ENCODE measurements around the gene BNIP3.

BNIP3 gene

GRCh38 chr10:131998050-131998844 lies 16.5 kb upstream of the BNIP3 start:
- TF ChIP-seq ZNF565 (CRISPR knock-in tag; conservative IDR thresholded peaks at IDR 0.05; ENCODE audit: low read depth), result no peak
- TF ChIP-seq RARB (CRISPR knock-in tag; IDR thresholded peaks at IDR 0.05), result no peak
- TF ChIP-seq ZNF8 (CRISPR knock-in tag; IDR thresholded peaks at IDR 0.05), result no peak
- TF ChIP-seq CREB5 (CRISPR knock-in tag; IDR thresholded peaks at IDR 0.05; ENCODE audit: low read depth), result no peak
- TF ChIP-seq PPARA (CRISPR knock-in tag; IDR thresholded peaks at IDR 0.05; ENCODE audit: borderline replicate concordance), result no peak
- TF ChIP-seq ESRRG (CRISPR knock-in tag; IDR thresholded peaks at IDR 0.05), result no peak
- no peak for TF ChIP-seq ZFP30 (CRISPR knock-in tag; IDR thresholded peaks at IDR 0.05)
- TF ChIP-seq TOX (CRISPR knock-in tag; IDR thresholded peaks at IDR 0.05; ENCODE audit: borderline replicate concordance), result no peak
- TF ChIP-seq PATZ1 (CRISPR knock-in tag; IDR thresholded peaks at IDR 0.05; ENCODE audit: borderline replicate concordance), result no peak
- TF ChIP-seq ZNF70 (CRISPR knock-in tag; IDR thresholded peaks at IDR 0.05), result no peak
- TF ChIP-seq SNAI2 (CRISPR knock-in tag; IDR thresholded peaks at IDR 0.05), result no peak
- no peak for TF ChIP-seq TSHZ2 (CRISPR knock-in tag; IDR thresholded peaks at IDR 0.05)
- TF ChIP-seq BACH2 (CRISPR knock-in tag; IDR thresholded peaks at IDR 0.05; ENCODE audit: borderline replicate concordance), result no peak
- TF ChIP-seq ISL1 (CRISPR knock-in tag; IDR thresholded peaks at IDR 0.05), result no peak
- TF ChIP-seq ZC3H10 (CRISPR knock-in tag; IDR thresholded peaks at IDR 0.05), result no peak
- TF ChIP-seq POU6F1 (CRISPR knock-in tag; IDR thresholded peaks at IDR 0.05; ENCODE audit: borderline replicate concordance, low read depth), result no peak
- no peak for TF ChIP-seq CSRNP3 (CRISPR knock-in tag; IDR thresholded peaks at IDR 0.05)
- ATAC-seq, result no peak

GRCh38 chr10:131997366-131998049 lies 15.8 kb upstream of the BNIP3 start:
- no peak for TF ChIP-seq TOX (CRISPR knock-in tag; IDR thresholded peaks at IDR 0.05; ENCODE audit: borderline replicate concordance)
- no peak for TF ChIP-seq GLIS3 (CRISPR knock-in tag; IDR thresholded peaks at IDR 0.05)
- no peak for TF ChIP-seq OSR1 (CRISPR knock-in tag; IDR thresholded peaks at IDR 0.05)
- TF ChIP-seq TSHZ2 (CRISPR knock-in tag; IDR thresholded peaks at IDR 0.05), result no peak
- no peak for TF ChIP-seq ZFP3 (CRISPR knock-in tag; IDR thresholded peaks at IDR 0.05)
- TF ChIP-seq CSDC2 (CRISPR knock-in tag; IDR thresholded peaks at IDR 0.05), result no peak
- TF ChIP-seq ZFP30 (CRISPR knock-in tag; IDR thresholded peaks at IDR 0.05), result no peak
- no peak for TF ChIP-seq ISL1 (CRISPR knock-in tag; IDR thresholded peaks at IDR 0.05)
- no peak for TF ChIP-seq ARNTL (CRISPR knock-in tag; IDR thresholded peaks at IDR 0.05; ENCODE audit: borderline replicate concordance, low read depth)
- TF ChIP-seq CSRNP3 (CRISPR knock-in tag; IDR thresholded peaks at IDR 0.05), result no peak
- TF ChIP-seq BACH2 (CRISPR knock-in tag; IDR thresholded peaks at IDR 0.05; ENCODE audit: borderline replicate concordance), result no peak
- no peak for ATAC-seq

Measured in SK-N-SH treated with all-trans-retinoic acid at 6 μM for 48 hours (cell line).